Endothelial cell of hepatic sinusoid (primary cell): ENCODE measurements around the gene DOK1.

ENCODE experiments used
- in situ Hi-C: cut with HindIII; loops from 2 replicates; pipeline ENCODE4 v1.10.0; 2017; ENCODE audit warnings: low sequenced_read_pairs

The DOK1 gene

GRCh38 chr2:74553892-74554819 is at the start of gene DOK1, which contains the start of gene LOXL3:
Gene DOK1, plus strand, starts transcription at chr2:74554720. Its CDS starts 35 bp downstream, at chr2:74554755.
Gene LOXL3, minus strand, starts transcription at chr2:74553942. Its CDS starts 1,308 bp downstream, at chr2:74552634.
- in situ Hi-C loops: no loop called here

- in situ Hi-C loops: no loop called here
Measured at GRCh38 chr2:74505448-74506246, 48.9 kb upstream of the DOK1 start.

GRCh38 chr2:74507145-74507925 is 47.2 kb upstream of the DOK1 start, which contains the start of gene PCGF1:
Gene PCGF1, minus strand, starts transcription at chr2:74507695. Its CDS starts 27 bp downstream, at chr2:74507668.
- in situ Hi-C loops: no loop called here

- in situ Hi-C loops: no loop called here
Measured at GRCh38 chr2:74507926-74508520, 46.5 kb upstream of the DOK1 start.

GRCh38 chr2:74510272-74510671 is 44.2 kb upstream of the DOK1 start:
- in situ Hi-C loops: no loop called here

GRCh38 chr2:74511104-74511989 is 43.2 kb upstream of the DOK1 start:
- in situ Hi-C loops: no loop called here

GRCh38 chr2:74512744-74513604 is 41.5 kb upstream of the DOK1 start:
- in situ Hi-C loops: no loop called here

GRCh38 chr2:74513605-74514367 is 40.7 kb upstream of the DOK1 start:
- in situ Hi-C loops: no loop called here

GRCh38 chr2:74514368-74515270 is 39.9 kb upstream of the DOK1 start, which contains the start of gene TLX2:
Gene TLX2, plus strand, starts transcription at chr2:74514450. Its CDS starts 357 bp downstream, at chr2:74514807.
- in situ Hi-C loops: no loop called here

- in situ Hi-C loops: no loop called here
Measured at GRCh38 chr2:74515271-74515980, 39.1 kb upstream of the DOK1 start.

- in situ Hi-C loops: no loop called here
Measured at GRCh38 chr2:74515981-74516633, 38.4 kb upstream of the DOK1 start.

- in situ Hi-C loops: no loop called here
Measured at GRCh38 chr2:74516650-74517049, 37.9 kb upstream of the DOK1 start.

GRCh38 chr2:74522516-74522915 is 32.0 kb upstream of the DOK1 start:
- in situ Hi-C loops: no loop called here

- in situ Hi-C loops: no loop called here
Measured at GRCh38 chr2:74524005-74524404, 30.5 kb upstream of the DOK1 start.

- in situ Hi-C loops: no loop called here
Measured at GRCh38 chr2:74524955-74525716, 29.4 kb upstream of the DOK1 start.
